HG03135 (cell line): ENCODE data around the gene RACGAP1.

ENCODE experiments used
- ATAC-seq: cut with Tn5 transposase; IDR thresholded peaks from one replicate; pipeline ENCODE4 v1.9.1; 2021; ENCODE audit warnings: mild to moderate bottlenecking, moderate library complexity; ENCODE audit not compliant: unreplicated experiment

The RACGAP1 gene

DNA sequence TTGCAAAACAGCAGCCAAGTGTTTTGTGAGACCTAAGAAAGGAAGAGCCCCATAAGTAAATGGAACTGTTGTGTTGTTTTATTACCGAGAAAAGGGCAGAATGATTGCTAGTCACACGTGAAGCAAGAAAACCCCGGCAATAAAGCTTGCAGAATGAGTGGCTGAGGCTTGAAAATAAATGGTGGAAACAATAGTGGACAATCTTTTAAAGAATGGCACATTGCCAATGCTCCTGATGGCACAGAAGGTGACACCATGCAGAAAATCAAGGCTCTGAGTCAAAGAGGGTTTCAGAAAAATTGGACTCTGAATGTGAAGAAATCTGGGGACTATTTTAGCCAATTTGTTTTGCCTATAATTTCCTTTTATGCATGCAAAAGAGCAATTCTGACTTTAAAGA, 78.8 kb downstream of the RACGAP1 start:
- no peak for ATAC-seq

DNA sequence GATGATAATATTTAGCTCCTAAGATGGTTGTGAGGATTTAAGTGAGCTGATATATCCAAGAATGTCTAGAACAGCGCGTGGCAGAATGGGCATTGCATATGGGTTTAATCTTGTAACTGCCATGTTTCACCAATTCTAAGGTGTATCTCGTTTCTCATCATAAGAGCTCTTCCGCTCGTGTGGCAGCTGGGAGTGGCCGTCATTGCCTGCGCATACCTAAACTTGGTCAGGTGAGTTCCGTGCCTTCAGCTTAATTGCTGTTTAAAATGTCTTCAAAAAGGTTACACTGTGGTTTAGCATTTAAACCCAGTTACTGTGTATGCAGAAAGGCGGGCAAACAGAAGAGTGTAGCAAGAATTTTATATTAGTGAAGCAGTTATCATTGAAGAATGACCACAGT, 79.2 kb downstream of the RACGAP1 start:
- no peak for ATAC-seq

DNA sequence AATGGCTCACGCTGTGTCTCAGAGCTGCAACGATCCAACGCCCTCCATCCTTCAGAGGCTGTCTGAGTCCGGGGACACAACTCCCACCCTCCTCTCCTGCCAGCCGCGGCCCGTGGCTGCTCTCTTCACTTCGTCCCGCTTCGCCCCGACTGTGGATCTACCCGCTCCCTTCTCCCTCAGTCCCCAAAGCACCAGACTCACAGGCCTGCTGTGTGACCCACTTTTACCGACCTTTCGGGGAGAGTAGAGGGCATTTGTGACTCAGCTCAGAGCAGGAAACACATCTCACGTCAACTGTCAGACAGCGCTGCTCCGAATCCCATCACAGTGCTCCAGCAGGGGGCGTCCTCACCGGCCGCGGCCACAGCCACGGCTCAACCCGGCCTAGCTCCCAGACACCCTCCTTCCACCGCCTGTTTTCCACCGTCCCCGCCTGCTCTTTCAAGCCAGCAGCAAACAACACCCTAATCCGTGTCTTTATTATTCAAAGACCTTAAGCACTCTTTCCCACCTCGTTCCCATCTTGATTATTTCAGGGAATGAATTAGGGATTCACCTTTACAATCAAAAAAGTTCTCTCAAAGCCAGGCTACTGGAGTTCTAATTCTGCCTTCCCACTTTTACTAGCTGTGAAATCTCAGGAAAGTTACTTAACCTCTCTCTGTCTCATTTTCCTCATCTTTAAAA, 79.8 kb downstream of the RACGAP1 start:
- ATAC-seq = peak; percentile 65

DNA sequence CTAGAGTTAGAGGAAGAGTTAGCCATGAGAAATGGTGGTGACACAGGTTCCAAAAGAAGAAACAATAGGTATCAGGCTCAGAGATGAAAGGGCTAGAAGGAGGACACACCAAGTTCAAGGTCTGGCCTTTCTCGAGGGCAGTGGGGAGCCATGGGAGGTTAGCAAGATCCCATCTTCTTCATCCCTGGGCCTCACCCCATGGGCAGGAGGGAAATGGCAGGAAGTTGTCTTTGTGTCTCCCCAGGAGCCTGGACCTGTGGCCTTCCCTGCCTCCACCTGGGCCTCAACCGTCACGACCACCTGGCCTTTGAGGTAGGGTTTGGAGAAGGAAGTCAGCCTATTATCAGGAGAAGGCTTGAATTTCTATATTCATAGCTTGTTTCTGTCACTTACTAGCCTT, 80.6 kb downstream of the RACGAP1 start:
- no peak for ATAC-seq

DNA sequence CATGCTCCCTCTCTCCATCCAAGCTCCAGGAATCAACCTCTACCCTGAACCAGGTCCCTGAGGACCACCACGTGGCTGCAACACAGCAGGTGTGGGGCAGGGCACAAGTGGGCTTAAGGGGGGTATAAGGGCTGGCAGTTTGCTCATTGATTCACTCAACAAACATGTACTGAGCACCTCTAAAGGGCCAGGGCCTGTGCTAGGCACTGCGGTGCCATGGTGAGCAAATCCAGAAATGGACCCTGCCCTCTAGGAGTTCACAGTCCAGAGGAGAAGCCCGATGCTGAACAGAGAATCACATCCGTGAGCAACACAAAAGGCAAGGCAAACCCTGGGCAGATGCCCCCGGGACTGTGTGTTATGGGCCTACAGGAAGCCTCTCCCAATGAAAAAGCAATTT, 81.2 kb downstream of the RACGAP1 start:
- ATAC-seq = no peak

DNA sequence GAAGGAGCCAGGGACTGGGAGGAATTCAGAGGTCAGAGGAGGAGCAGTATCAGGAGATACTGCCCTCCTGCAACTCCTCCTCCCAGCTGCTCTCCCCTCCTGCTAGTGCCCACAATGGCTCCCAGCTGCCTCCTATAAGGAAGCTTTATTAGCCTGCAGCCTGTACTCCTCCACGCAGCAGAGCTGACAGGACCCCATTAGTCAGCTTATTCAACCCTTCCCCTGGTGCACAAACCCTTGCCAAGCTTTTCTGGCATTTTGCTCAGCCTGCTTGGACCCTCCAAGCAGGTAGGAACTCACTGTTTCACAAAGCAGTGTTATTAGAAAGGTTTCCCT, 81.7 kb downstream of the RACGAP1 start:
- no peak for ATAC-seq

DNA sequence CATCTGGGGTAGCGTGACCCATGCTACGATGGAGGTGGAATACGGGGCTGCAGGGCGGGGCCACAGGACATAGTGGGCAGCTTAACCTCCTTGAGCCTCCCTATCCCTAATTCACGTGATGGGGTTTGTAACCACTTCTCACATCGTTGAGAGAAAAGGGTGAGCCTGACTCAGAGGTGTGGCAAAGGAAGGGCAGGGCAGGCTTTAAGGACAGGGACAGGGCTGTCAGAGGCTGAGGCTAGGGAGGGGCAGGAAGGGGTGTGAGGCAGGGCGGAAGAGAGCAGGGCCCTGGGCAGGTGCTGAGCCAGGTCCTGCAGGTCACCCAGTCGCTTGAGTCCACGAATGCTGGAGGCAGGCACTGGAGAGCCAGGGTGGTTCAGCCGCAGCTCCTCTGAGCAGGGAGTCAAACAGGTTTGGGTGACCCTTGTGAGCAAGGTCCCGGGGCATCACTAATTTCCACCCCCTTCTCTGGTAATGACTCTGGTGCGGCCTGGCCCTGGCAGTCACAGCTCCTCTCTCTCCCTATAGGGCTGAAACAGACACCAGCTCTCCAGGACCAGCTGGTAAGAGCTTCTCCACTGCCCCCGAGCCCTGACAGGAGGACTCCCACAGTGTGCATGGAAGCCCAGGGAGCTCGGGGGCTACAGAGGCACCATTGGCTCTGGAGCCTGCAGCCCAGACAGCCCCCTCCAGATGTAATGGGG, 82.2 kb downstream of the RACGAP1 start:
- no peak for ATAC-seq

DNA sequence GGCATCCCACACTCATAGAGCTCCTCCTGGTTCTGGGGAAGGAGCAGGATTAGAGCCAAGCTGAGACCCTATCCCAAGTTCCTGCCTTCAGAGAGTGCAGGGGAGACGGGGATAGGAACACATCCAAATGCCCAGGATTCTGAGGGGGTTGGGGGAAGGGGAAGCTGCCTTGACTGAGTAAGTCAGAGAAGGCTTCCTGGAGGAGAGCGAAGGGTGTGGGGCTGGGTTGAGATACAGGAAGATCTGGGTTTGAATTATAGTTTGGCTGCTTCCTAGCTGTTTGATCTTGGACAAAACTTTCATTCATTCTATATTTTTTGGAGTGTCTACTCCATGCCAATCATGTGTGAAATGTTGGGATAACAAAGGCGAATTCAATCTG, 82.8 kb downstream of the RACGAP1 start:
- no peak for ATAC-seq

DNA sequence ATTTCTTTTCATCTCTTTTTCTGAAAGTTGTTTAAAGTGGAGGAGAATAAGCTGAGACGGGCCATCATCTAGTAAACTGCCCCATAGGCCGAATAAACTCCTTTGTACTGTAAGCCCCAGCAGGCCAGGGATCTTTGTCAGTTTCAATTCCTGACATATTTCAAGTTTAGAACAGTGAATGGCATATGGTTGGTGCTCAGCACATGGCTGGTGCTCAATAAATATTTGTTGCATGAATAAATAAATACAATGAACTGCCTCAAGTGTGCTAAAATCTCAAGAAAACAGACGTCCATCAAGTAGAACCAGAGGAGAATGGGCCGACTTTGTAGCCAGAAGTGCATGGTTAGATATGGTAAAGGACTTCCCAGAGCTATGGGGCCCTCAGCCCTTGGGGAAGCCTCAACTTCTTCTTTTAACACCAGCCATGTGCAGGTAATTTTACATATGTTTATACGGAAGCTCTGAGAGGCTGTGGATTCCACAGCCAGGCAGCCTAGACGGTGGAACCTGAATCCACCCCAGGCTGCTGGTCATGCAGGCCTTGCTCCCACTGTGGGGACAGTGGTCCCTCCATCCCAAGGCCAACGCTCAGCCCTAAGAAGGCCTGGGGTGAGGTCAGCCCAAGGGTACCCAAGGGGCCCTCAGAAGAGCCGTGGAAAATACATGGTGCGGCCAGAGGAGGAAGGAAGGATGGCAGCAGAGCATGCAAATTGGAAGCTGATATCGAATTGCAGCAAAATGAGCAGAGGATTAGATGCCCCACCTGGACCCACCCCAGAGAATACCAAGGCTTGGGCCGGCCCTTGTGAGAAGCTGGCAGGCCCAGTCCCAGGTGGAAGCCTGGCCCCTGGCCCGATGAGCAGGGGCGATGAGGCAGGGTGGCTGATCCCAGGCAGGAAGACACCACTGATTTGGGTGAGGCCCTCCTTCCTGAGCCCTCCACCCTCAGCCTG, 83.5 kb downstream of the RACGAP1 start:
- ATAC-seq = no peak

DNA sequence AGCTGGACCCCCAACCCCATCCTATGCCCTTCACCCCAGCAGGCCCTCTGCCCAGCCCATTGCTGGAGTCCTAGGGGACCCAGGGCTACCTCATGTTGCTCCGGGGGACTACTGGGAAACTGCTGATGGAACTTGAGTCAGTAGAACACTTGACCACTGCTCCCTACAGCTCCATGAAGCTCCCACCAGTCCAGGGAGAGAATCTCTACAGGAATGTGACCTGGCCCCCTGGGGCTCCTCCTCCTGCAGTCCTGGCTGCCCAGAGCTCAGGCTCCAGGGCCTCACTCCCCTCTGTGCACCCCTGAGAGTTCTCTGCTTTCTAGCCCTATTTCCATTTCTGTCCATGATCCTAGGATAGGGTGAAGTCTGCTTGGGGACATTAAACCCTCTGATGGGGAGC, 85.6 kb downstream of the RACGAP1 start:
- no peak for ATAC-seq

DNA sequence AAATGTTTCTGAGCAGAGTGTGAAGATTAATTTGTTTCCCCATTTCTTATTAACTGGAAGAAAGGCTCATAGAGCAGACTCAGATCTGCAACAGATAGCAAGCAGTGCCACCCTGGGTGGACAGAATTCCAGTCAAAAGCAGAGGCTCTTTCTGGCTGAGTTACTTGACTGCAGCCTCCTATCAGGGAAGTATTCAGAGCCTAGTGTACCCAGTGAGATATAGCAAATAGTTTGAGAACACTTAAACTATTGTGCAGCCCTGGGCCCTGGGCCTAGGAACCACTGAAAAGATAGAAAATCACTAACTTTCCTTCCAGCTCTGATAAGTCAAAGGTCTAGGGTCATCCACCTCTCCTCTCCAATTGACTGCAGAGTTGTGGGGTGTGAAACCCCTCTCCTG, 86.0 kb downstream of the RACGAP1 start:
- ATAC-seq = no peak
